GM12878 (cell line): ENCODE measurements around the gene GYG2. TPM values are rescaled to one million over a fixed set of nuclear protein-coding genes. Genes with fewer than 3 reads are reported as not detected.

ENCODE experiments used
- ATAC-seq: fragments of 200-7000 bp; cut with Tn5 transposase; 3 replicates; pipeline ENCODE4 v1.9.1; 2020; ENCODE audit warnings: mild to moderate bottlenecking, moderate library complexity
- BruUV-seq: library from RNA; stranded (reverse); fragments of 400-500 nt; replicated peaks from 2 replicates; lab custom pipeline; 2021; lab: Mats Ljungman, UMichigan
- CTCF ChIA-PET: fragments of 300-600 bp; sonication (Branson Sonifier 250); formaldehyde crosslinking; extraction: SDS; loops from one replicate; lab custom pipeline; 2021; ENCODE audit warnings: inconsistent platforms; lab: Yijun Ruan, JAX
- POLR2A ChIA-PET: fragments of 350-600 bp; formaldehyde crosslinking; extraction: SDS; loops from one replicate; lab custom pipeline; 2021; ENCODE audit warnings: inconsistent platforms; lab: Charles Lee
- RAD21 ChIA-PET: fragments of 300-600 bp; sonication (Branson Sonifier 250); formaldehyde crosslinking; loops from one replicate; lab custom pipeline; 2023; ENCODE audit warnings: antibody characterized with exemption; ENCODE audit not compliant: unreplicated experiment; lab: Charles Lee
- SMC1A ChIA-PET: fragments of 300-600 bp; sonication (Branson Sonifier 250); formaldehyde crosslinking; loops from one replicate; lab custom pipeline; 2023; ENCODE audit not compliant: unreplicated experiment, uncharacterized antibody; lab: Charles Lee
- DNase-seq: peaks from one replicate; pipeline ENCODE4 v3.0.0-alpha.2; 2011; ENCODE audit warnings: low read depth, low spot score
- FAIRE-seq: peaks from 3 replicates; lab custom pipeline; 2011; peaks lifted over from hg19 to GRCh38; lab: Jason Lieb, UNC
- H2AFZ ChIP-seq: 2 replicates; pipeline ENCODE4 v1.6.0; 2011; ENCODE audit warnings: low read depth, low read length, control low read depth; ENCODE audit not compliant: control insufficient read depth
- H3K27ac ChIP-seq: 2 replicates; pipeline ENCODE4 v1.5.1; 2011; ENCODE audit warnings: control low read depth; ENCODE audit not compliant: control insufficient read depth, insufficient read depth
- H3K27me3 ChIP-seq, 2 experiments: replicated peaks in 1 of 2; 2 replicates each; pipeline versions ENCODE4 v1.6.0 to v1.6.1; 2011; ENCODE audit warnings: low read length in 1 of 2; ENCODE audit not compliant: control insufficient read depth in 2 of 2, insufficient read depth in 2 of 2
- H3K36me3 ChIP-seq, 2 experiments: 2 replicates each; pipeline ENCODE4 v1.5.1; 2011; ENCODE audit warnings: low read length in 1 of 2; ENCODE audit not compliant: control insufficient read depth in 2 of 2, insufficient read depth in 2 of 2
- H3K4me1 ChIP-seq: 2 replicates; pipeline ENCODE4 v1.6.1; 2011; ENCODE audit warnings: mild to moderate bottlenecking, low read length, moderate library complexity, mixed read lengths; ENCODE audit not compliant: control insufficient read depth, insufficient read depth
- H3K4me2 ChIP-seq: 2 replicates; pipeline ENCODE4 v1.6.0; 2011; ENCODE audit warnings: control low read depth; ENCODE audit not compliant: control insufficient read depth, insufficient read depth
- H3K4me3 ChIP-seq: fragments of 200-600 bp; sonication (generic); 2 replicates; pipeline ENCODE4 v1.5.1; 2016
- H3K79me2 ChIP-seq: 2 replicates; pipeline ENCODE4 v1.6.0; 2011; ENCODE audit warnings: low read length; ENCODE audit not compliant: control insufficient read depth, insufficient read depth
- H3K9ac ChIP-seq: 2 replicates; pipeline ENCODE4 v1.8.0; 2011; ENCODE audit warnings: low read length, control low read depth, mixed read lengths; ENCODE audit not compliant: control insufficient read depth, insufficient read depth
- H3K9me3 ChIP-seq: replicated peaks from 3 replicates; pipeline ENCODE4 v1.5.1; 2011; ENCODE audit warnings: mild to moderate bottlenecking, low read length; ENCODE audit not compliant: control insufficient read depth, insufficient read depth
- H4K20me1 ChIP-seq: 2 replicates; pipeline ENCODE4 v1.6.0; 2011; ENCODE audit not compliant: control insufficient read depth, insufficient read depth
- BACH1 ChIP-seq: fragments of 450-650 bp; IDR thresholded peaks from 2 replicates; pipeline ENCODE4 v1.6.1; 2017; ENCODE audit warnings: mild to moderate bottlenecking, borderline replicate concordance
- DPF2 ChIP-seq: fragments of 450-650 bp; IDR thresholded peaks from 2 replicates; pipeline ENCODE4 v1.6.1; 2017; ENCODE audit warnings: mild to moderate bottlenecking
- EZH2 ChIP-seq: IDR thresholded peaks from 2 replicates; pipeline ENCODE4 v1.6.1; 2012; ENCODE audit warnings: low read depth, mild to moderate bottlenecking, control low read depth, inconsistent platforms, low read length, borderline replicate concordance; ENCODE audit not compliant: control insufficient read depth
- POU2F2 ChIP-seq: IDR thresholded peaks from 3 replicates; pipeline ENCODE4 v1.6.1; 2011; ENCODE audit warnings: low read depth, mild to moderate bottlenecking, low read length, borderline replicate concordance
- RFX5 ChIP-seq: IDR thresholded peaks from 2 replicates; pipeline ENCODE4 v1.6.1; 2011; ENCODE audit warnings: low read depth, low read length, improper control_type of control experiment
- TARDBP ChIP-seq: IDR thresholded peaks from 2 replicates; pipeline ENCODE4 v1.6.1; 2016; ENCODE audit warnings: borderline replicate concordance
- ZZZ3 ChIP-seq: IDR thresholded peaks from 2 replicates; pipeline ENCODE4 v1.6.1; 2011; ENCODE audit warnings: low read depth; ENCODE audit not compliant: control insufficient read depth, insufficient read length
- WGBS: methylation state at CpG from one replicate; pipeline ENCODE4 v1.1.6; 2016; ENCODE audit warnings: low lambda C conversion rate; ENCODE audit not compliant: insufficient replicate concordance, insufficient coverage; ENCODE audit errors: missing lambda C conversion rate; 5-methylcytosine and 5-hydroxymethylcytosine counted together
- in situ Hi-C: fragments of 300-500 bp; cut with MboI; formaldehyde crosslinking; loops from 9 replicates; pipeline ENCODE4 v1.14.3; 2018; ENCODE audit warnings: mixed read lengths
- intact Hi-C: fragments of 100-400 bp; cut with micrococcal nuclease; formaldehyde crosslinking; loops from one replicate; pipeline ENCODE4 v1.14.2; 2022; ENCODE audit not compliant: unreplicated experiment
- polyA plus RNA-seq, 11 experiments: library from polyadenylated mRNA; depleted of rRNA in 4 of 11; unstranded in 6 of 11; stranded (reverse) in 5 of 11; fragments of >200 nt; fragmentation: Nextera tagmentation in 4 of 11; fragmentation: Illumina TruSeq in 1 of 11; extraction: Ambion mirVana in 4 of 11; extraction: Trizol in 1 of 11; gene quantifications; 1 replicate in 1 of 11; 2 replicates in 10 of 11; pipeline versions ENCODE4 v1.2.1 to v1.2.3, GENCODE V29; 2011 to 2016; ENCODE audit warnings: inconsistent platforms in 2 of 11, missing spikeins in 2 of 11, low read depth in 1 of 11
- total RNA-seq, 4 experiments: library from RNA; depleted of rRNA in 3 of 4; stranded (reverse); fragments of >200 nt in 3 of 4; fragmentation: Illumina TruSeq in 1 of 4; extraction: Trizol in 1 of 4; gene quantifications; 2 replicates each; pipeline versions ENCODE4 v1.2.1 to v1.2.3, GENCODE V29; 2013 to 2021
- TF ChIP-seq, protein P1 (sequence below): fragments of 450-650 bp; formaldehyde crosslinking; IDR thresholded peaks from 2 replicates; pipeline ENCODE4 v1.4.0; 2020; ENCODE audit warnings: mild to moderate bottlenecking, moderate library complexity

Gene GYG2
- total and polyA plus RNA-seq, 10 of the 15 experiments (the other 5 are each of a cell fraction or from before 2014, with no cell fraction given): 0.05 TPM; not detected in 9

DNA sequence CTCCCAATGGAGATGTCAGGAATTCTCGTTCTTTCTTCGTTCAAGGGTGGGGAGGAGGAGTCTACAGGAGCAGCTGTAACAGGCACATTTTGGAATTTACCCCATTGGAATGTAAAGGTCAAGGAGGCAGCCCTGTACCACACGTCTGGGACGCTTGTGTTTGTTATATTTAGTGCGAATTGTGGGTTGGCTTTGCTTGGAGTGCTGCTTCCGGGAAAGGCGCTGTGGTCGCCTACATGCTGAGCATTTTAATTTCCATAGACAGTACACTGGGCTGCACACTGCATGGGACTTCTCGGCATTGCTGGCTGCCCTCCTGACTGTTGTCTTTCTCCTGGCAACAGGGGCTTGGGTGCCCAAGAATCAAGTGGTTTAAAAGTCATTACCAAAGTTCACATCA is 12.8 kb downstream of the GYG2 start:
- Histone ChIP-seq H3K4me1 (no peaks in the 10 kb centered on the region), H3K27me3 (no peaks in the 10 kb centered on the region), H3K36me3 (no peaks in the 10 kb centered on the region), H3K9ac (no peak overlapping the region), H3K9me3 (no peaks in the 10 kb centered on the region; the same call in 1 of the 3 replicates), H3K4me3 (no peak overlapping the region), H2AFZ (no peak overlapping the region), H3K27ac (no peak overlapping the region), H3K79me2 (no peaks in the 10 kb centered on the region), H3K4me2 (no peak overlapping the region), H4K20me1 (no peaks in the 10 kb centered on the region)
- in situ Hi-C loops (no loop called here), intact Hi-C loops (no loop called here)
- FAIRE-seq: no peak
- POLR2A ChIA-PET: no interaction called here
- TF ChIP-seq ZZZ3 (no peak), DPF2 (no peak), EZH2 (no peak), RFX5 (no peak), TARDBP (no peak), BACH1 (no peak), POU2F2 (no peak)
- TF ChIP-seq, protein P1, sequence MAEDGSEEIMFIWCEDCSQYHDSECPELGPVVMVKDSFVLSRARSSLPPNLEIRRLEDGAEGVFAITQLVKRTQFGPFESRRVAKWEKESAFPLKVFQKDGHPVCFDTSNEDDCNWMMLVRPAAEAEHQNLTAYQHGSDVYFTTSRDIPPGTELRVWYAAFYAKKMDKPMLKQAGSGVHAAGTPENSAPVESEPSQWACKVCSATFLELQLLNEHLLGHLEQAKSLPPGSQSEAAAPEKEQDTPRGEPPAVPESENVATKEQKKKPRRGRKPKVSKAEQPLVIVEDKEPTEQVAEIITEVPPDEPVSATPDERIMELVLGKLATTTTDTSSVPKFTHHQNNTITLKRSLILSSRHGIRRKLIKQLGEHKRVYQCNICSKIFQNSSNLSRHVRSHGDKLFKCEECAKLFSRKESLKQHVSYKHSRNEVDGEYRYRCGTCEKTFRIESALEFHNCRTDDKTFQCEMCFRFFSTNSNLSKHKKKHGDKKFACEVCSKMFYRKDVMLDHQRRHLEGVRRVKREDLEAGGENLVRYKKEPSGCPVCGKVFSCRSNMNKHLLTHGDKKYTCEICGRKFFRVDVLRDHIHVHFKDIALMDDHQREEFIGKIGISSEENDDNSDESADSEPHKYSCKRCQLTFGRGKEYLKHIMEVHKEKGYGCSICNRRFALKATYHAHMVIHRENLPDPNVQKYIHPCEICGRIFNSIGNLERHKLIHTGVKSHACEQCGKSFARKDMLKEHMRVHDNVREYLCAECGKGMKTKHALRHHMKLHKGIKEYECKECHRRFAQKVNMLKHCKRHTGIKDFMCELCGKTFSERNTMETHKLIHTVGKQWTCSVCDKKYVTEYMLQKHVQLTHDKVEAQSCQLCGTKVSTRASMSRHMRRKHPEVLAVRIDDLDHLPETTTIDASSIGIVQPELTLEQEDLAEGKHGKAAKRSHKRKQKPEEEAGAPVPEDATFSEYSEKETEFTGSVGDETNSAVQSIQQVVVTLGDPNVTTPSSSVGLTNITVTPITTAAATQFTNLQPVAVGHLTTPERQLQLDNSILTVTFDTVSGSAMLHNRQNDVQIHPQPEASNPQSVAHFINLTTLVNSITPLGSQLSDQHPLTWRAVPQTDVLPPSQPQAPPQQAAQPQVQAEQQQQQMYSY (CRISPR knock-in tag): no peak
- DNase-seq: no peak
- CTCF ChIA-PET: no interaction called here
- ATAC-seq: no peak
- SMC1A ChIA-PET: no interaction called here
- RAD21 ChIA-PET: no interaction called here
- BruUV-seq: no TSS peak
- 35% methylated on average over 9 of the region's 9 CpGs for WGBS
